Coronary artery (tissue), 2 donors: ENCODE measurements around the gene PDZK1.
"Not testable (repeated sequence)": the region's sequence is repeated elsewhere in the genome, so short reads cannot be mapped to it uniquely, and the experiment has no call there.

ENCODE experiments used
- DNase-seq: peaks from one replicate; pipeline ENCODE4 v3.0.0-alpha.2; 2017; ENCODE audit warnings: low spot score
- H3K27ac ChIP-seq, 2 donors: fragments of 200-600 bp; sonication (generic); one replicate each; pipeline ENCODE4 v1.5.1; 2016 to 2019
- H3K4me3 ChIP-seq: fragments of 200-600 bp; sonication (generic); 2 replicates; pipeline ENCODE4 v1.5.1; 2016; ENCODE audit warnings: mild to moderate bottlenecking, moderate library complexity

Gene PDZK1

DNA sequence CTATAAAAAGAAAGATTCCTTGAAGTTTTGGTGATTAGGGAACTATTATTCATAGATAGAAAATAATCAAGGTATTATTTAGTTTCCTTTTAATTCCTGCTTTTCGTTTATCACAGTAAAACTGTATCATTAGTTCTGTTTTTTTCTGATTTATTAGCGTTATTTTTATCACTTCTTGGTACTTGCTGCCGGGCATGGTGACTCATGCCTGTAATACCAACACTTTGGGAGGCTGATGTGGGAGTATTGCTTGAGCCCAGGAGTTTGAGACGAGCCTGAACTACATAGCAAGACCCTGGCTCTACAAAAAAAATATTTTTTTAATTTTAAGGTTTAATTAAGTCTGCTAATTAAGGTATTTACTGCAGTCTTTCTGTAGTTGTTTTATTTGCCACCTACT is 42.2 kb downstream of the PDZK1 start:
- H3K4me3 ChIP-seq, DNase-seq, H3K27ac ChIP-seq: not testable (repeated sequence)

DNA sequence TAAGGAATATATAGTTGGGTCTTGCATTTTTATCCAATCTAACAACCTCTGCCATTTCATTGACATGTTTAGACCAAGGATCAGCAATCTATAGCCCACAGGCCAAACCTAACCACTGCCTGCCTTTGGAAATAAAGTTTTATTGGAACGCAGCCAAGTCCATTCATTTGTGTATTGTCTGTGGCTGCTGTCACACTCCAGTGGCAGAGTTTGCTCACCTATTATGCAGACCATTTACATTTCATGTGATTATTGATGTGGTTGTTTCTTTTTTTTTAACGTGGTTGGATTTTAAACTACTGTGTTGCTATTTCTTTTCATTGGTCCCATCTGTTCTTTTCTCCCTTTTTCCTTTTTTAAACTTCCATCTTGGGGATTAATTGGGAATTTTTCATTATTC is 44.7 kb downstream of the PDZK1 start:
- not testable (repeated sequence) for H3K4me3 ChIP-seq, H3K27ac ChIP-seq, DNase-seq

DNA sequence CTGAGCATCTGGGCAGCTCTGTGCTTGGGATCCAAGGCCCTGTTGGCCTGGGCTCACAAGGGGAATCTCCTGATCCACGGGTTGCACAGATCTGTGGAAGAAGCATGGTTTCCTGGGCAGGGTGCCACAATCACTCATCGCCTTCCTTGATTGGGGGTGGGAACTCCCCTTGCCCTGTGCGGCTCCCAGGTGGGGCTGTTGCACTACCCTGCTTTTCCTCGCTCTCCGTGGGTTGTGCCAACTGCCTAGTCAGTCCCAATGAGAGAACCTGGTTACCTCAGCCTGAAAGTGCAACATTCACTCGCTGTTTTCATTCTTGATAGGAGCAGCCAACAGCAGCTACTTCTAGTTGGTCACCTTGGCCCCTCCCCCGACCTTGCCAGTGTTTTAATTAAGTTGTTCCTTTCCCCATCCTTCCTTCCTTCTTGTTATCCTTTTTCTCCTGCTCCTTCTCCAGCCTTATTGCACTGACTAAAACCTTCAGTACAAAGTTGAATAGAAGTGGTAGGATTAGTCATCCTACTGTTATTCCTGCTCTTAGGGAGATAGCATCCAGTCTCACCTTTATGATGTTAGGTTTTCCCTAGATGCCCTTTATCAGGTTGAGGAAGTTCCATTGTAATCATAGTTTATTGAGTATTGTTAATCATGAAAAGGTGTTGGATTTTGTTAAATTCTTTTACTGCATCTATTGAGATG is 50.8 kb downstream of the PDZK1 start:
- not testable (repeated sequence) for DNase-seq

DNA sequence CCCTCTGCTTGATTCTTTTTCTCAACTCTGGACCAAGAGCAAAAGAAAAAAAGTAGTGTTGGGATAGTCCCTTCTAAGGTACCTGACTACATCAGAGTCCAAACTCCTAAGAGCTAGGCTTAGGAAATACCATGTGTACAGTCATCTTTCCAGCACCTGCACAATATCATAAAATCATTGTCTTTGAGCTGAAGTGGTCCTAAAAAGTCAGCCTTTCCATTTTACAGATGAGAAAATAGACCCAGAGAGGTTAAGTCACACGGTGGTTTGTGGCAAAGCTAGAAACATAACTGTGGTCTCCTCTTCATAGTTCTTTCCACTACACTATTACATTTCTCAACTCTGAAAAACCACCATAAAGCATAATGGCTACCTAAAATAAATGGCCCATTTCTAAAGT is 63.2 kb downstream of the PDZK1 start:
- H3K4me3 ChIP-seq, DNase-seq, H3K27ac ChIP-seq: not testable (repeated sequence)

More for the DNA sequence above, 50.8 kb downstream of the PDZK1 start:
- not testable (repeated sequence) for H3K4me3 ChIP-seq, H3K27ac ChIP-seq

DNA sequence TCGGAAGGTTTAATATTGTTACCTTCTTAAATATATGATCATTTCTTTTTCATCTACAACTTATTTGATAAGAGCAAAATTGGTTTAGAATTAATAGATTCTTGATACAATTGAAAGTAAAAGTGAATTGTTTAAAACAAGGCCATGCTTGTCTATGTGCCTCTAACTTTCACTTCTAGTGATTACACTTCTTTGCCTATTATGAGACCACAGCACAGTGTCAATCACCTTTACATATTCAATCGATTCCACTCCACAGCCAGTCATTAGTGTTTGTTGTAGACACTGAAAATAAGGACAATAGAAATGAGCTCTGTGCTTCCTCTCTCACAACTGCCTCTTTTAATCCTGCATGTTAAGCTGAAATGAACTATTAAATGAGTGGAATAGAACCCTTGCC is 65.3 kb downstream of the PDZK1 start:
- H3K27ac ChIP-seq, DNase-seq, H3K4me3 ChIP-seq: not testable (repeated sequence)

DNA sequence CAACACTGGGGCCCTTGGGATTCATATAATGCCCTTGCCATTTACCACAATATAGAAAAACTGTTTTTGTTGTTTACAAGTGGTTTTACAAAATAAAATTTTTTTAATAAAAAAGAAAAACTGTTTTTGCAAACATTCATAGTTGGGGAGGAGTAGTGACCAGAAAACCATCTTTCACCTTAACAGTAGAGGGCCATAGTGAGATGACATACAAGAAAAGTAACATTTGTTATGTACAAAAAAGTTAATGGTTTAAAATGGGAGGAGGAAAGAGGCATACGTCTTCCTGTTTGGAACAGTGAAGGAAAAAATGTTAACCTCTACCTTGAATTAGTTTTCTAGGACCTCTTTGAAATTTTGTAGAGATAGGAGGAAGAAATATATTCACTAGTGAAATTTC is 70.9 kb downstream of the PDZK1 start:
- not testable (repeated sequence) for H3K4me3 ChIP-seq, DNase-seq, H3K27ac ChIP-seq

DNA sequence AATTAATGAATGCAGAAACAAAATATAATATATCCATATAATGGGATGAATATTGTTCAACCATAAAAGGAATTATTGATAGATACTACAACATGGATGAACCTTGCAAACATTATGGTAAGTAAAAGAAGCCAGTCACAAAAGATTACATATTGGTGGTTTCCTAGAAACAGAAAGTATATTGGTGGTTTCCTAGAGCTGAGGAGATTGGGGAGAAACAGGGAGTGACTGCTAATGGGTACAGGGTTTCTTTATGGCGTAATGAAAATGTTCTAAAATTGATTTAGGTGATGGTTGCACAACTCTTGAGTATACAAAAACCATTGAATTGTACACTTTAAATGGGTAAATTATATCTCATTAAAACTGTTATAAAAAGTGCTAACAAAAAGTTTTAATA is 85.0 kb downstream of the PDZK1 start:
- H3K27ac ChIP-seq, DNase-seq, H3K4me3 ChIP-seq: not testable (repeated sequence)
